Epithelial cell of proximal tubule (primary cell): Measurements from ENCODE around the gene UBXN2A. TPM values are rescaled to one million over a fixed set of nuclear protein-coding genes. Genes with fewer than 3 reads are reported as not detected.
A peak's percentile ranks its signal among the peaks of the same experiment; 100 is the strongest.
"Not testable (repeated sequence)": the region's sequence is repeated elsewhere in the genome, so short reads cannot be mapped to it uniquely, and the experiment has no call there.

Experiments
- DNase-seq: peaks from one replicate; pipeline ENCODE4 v3.0.0-alpha.2; 2011; ENCODE audit warnings: low read depth
- H3K4me3 ChIP-seq: 2 replicates; pipeline ENCODE4 v1.5.1; 2011; ENCODE audit warnings: low read depth, mild to moderate bottlenecking, low read length
- total RNA-seq: library from RNA; depleted of rRNA; stranded (reverse); fragments of >200 nt; gene quantifications from 2 replicates; pipeline ENCODE4 v1.2.3, GENCODE V29; 2015
- TF ChIP-seq, protein P1 (sequence below): conservative IDR thresholded peaks from 2 replicates; pipeline ENCODE4 v1.5.1; 2012; ENCODE audit warnings: low read depth, mild to moderate bottlenecking, low read length

The UBXN2A gene
- total RNA-seq, 1 donor from 2014 or later, result 13.4 TPM

DNA sequence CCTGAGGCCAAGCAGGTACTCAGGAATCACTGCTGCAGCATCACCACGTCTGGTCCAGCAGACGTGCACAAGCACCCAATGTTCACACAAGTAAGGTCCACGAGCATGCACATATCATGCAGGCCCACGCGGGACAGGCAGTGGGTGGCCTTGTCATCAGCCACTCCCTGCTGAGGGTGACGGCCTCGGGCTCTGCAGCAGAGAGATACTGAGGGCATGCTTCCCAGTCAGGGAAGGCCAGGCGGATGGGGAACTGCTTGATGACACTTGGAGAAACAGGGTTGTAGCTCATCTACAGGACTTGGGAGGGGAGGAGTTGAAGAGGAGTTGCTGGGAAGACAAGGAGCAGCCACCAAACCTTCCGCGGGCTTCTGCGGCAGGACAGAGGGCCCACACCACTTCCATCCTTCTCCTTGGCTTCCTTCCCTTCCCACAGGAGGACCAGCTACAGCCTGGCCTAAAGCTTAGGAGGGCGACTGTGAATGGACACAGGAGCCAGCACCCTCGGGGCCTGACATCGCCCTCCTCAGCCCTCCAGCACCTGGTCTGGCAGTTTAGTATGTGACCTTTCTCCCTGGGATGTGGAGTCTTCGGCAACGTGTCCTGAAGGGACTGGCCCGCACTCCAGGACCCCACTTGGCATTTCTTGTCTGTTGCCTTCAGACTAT, 84.9 kb downstream of the UBXN2A start:
- DNase-seq, result no peak
- TF ChIP-seq, protein P1, sequence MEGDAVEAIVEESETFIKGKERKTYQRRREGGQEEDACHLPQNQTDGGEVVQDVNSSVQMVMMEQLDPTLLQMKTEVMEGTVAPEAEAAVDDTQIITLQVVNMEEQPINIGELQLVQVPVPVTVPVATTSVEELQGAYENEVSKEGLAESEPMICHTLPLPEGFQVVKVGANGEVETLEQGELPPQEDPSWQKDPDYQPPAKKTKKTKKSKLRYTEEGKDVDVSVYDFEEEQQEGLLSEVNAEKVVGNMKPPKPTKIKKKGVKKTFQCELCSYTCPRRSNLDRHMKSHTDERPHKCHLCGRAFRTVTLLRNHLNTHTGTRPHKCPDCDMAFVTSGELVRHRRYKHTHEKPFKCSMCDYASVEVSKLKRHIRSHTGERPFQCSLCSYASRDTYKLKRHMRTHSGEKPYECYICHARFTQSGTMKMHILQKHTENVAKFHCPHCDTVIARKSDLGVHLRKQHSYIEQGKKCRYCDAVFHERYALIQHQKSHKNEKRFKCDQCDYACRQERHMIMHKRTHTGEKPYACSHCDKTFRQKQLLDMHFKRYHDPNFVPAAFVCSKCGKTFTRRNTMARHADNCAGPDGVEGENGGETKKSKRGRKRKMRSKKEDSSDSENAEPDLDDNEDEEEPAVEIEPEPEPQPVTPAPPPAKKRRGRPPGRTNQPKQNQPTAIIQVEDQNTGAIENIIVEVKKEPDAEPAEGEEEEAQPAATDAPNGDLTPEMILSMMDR, result no peak
- H3K4me3 ChIP-seq, result no peak overlapping the region

DNA sequence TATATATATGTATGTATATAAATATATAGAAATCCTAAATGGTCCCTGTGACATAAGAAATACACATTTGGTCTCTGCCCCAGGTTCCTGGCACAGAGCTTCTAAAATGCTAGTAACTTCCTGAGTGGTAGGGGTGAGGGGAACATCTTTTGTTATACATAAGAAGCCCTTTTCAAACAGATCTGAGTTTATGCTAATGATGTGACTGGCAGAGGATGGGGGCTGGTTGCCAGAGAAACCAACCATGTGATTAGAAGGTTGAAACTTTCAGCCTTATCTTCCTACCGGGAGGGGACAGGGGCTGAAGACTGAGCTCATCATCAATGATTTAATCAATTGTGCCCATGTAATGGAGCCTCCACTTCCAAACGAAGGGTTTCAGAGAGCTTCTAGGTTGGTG, 86.0 kb downstream of the UBXN2A start:
- TF ChIP-seq, protein P1, result no peak
- H3K4me3 ChIP-seq, result no peak overlapping the region
- DNase-seq, result no peak

DNA sequence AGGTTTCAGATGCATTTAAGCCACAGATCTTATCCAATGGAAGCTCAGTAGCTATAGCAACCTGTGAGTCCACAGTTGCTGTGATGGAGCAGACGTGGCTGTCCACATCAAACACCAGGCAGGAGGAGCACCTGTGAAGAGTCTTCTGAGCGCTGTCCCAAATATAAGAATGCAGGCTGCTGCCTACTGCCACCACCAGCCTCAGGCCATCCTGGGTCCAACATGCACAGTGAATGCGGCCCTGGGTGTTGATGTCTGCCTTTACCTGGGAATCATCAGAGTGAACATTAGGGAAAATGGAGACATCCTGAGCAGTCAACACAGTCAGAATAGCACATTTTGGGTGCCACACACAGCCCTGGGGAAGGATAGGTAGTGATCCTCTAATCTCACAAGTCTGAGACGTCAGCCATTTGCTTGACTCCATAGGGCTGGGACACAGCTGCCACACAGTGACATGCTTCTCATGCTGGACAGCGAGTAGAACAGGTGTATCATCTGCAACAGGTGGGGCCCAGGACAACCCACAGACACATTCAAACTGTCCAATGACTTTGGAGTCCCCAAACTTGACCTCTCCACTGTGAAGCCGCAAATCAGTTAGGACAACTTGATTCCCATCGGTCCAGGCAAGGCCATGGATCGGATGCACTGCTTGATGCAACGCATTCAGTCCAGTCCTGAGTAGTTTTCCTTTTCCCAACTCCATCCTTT, 98.7 kb downstream of the UBXN2A start:
- no peak for DNase-seq
- H3K4me3 ChIP-seq, result no peak overlapping the region
- TF ChIP-seq, protein P1, result no peak

DNA sequence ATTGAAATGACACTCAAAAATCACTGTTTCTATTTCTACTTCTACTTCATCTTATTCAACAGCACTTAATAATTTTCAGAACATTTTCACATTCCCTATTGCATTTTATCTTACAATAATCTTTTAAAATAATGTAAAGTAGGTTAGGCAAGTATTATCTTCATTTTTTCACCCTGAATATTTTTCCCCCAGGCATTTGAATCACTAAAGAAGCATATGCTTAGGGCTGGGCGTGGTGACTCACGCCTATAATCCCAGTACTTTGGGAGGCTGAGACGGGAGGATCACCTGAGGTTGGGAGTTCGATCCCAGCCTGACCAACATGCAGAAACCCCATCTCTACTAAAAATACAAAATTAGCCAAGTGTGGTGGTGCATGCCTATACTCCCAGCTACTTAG, 100.2 kb downstream of the UBXN2A start:
- no peak for DNase-seq
- TF ChIP-seq, protein P1, result no peak
- H3K4me3 ChIP-seq, result no peak overlapping the region

DNA sequence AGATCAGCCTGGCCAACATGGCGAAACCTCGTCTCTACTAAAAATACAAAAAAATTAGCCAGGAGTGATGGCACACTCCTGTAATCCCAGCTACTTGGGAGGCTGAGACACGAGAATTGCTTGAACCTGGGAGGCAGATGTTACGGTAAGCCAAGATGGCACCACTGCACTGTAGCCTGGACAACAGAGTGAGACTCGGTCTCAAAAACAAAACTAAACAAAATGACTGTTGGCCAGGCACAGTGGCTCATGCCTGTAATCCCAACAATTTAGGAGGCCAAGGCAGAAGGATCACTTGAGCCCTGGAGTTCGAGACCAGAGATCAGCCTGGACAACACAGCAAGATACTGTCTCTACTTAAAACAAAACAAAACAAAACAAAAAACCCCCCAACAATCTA, 102.9 kb downstream of the UBXN2A start:
- DNase-seq, H3K4me3 ChIP-seq: not testable (repeated sequence)

DNA sequence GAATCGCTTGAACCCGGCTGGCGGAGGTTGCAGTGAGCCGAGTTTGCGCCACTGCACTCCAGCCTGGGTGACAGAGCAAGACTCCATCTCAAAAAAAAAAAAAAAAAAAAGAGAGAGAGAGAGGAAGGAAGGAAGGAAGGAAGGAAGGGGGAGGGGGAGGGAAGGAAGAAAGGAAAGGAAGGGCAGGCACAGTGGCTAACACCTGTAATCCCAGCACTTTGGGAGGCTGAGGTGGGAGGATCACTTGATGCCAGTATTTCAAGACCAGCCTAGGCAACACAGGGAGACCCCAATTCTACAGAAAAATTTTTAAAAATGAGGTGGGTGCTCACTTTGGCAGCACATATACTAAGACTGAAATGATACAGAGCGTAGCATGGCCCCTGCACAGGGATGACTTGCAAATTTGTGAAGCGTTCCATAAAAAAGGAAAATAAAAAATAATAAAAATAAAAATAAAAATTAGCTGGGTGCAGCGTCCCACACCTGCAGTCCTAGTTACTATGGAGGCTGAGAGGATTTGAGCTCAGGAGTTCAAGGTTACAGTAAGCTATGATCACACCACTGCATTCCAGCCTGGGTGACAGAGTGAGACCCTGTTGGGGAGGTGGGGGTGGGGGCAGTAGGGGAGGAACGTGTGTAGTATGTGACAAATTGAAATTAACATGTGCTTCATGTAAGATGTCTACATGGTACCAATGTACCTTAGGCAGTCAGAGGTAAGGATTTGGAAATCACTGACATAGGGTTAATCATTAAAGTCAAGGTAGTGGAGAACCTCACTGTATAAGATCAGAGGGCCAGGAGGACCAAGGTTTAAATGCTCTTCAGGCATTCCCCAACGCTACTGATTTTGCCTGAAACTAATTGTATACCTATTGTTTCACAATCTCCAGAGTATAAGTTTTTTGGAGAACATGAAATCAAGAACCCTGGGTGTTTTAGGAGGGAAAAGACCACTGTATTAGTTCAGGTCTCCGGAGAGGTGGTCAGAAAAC, 105.5 kb downstream of the UBXN2A start:
- H3K4me3 ChIP-seq, result peak overlapping the region; percentile 66
- TF ChIP-seq, protein P1, result no peak
- no peak for DNase-seq

DNA sequence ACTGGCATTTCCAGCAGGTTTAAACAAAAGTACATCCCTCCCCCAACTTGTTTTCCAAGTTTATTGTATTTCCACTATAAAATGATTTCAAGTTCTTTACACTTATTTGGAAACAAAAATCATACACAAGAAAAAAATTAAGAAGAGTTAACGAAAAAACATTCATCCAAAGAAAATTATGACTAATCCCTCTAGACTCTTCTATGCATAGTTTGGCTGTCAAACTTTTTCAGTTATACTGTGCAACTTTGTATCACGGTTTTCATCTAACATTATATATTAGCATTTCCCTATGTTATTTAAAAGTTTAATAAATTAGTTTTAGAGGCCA, 106.3 kb downstream of the UBXN2A start:
- no peak for DNase-seq
- H3K4me3 ChIP-seq, result peak overlapping the region; percentile 66
- TF ChIP-seq, protein P1, result no peak
